Measurements from ENCODE around the gene AGPAT1.

DNA sequence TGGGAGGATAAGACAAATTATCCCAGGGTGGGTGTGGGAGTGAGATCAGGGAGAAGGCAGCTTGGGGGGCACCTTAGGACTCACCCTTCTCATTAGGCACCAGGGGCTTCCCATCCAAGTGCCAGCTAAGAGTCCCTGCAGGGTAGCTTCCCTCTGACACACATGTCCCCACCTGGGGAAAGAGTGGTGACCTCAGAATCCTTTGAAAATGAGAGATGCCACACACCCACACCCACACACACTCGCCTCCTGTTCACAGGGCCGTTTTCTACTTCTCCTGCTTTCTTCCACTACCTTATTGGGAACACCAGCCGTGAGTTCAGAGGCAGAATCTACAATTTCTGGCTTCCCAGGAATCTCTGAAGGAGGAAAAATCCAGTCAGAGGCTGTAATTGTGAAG lies 7.1 kb upstream of the AGPAT1 start:
- TF ChIP-seq POLR2AphosphoS5 (IDR thresholded peaks at IDR 0.05) (no peak), POLR2A (IDR thresholded peaks at IDR 0.05) (no peak)
- TF ChIP-seq, protein P1, sequence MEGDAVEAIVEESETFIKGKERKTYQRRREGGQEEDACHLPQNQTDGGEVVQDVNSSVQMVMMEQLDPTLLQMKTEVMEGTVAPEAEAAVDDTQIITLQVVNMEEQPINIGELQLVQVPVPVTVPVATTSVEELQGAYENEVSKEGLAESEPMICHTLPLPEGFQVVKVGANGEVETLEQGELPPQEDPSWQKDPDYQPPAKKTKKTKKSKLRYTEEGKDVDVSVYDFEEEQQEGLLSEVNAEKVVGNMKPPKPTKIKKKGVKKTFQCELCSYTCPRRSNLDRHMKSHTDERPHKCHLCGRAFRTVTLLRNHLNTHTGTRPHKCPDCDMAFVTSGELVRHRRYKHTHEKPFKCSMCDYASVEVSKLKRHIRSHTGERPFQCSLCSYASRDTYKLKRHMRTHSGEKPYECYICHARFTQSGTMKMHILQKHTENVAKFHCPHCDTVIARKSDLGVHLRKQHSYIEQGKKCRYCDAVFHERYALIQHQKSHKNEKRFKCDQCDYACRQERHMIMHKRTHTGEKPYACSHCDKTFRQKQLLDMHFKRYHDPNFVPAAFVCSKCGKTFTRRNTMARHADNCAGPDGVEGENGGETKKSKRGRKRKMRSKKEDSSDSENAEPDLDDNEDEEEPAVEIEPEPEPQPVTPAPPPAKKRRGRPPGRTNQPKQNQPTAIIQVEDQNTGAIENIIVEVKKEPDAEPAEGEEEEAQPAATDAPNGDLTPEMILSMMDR (IDR thresholded peaks at IDR 0.05 in 8 of 11, conservative IDR thresholded peaks at IDR 0.05 in 3 of 11), result no peak

All from spleen (tissue), 7 donors.